ENCODE measurements around the gene P4HA1. TPM values are rescaled to one million over a fixed set of nuclear protein-coding genes. Genes with fewer than 3 reads are reported as not detected.

P4HA1 gene
- total and polyA plus RNA-seq, 9 of the 15 experiments (the other 6 are each of a cell fraction or from before 2014, with no cell fraction given): 20.2 to 177 (median 28.6) TPM

GRCh38 chr10:73060738-73061635 lies 35.7 kb downstream of the P4HA1 start (continued):
- no peak for TF ChIP-seq CBFA2T3 (IDR thresholded peaks at IDR 0.05)
- no peak for TF ChIP-seq ZBTB1 (CRISPR knock-in tag; IDR thresholded peaks at IDR 0.05; ENCODE audit: borderline replicate concordance, low read depth)
- no peak for TF ChIP-seq ZNF699 (CRISPR knock-in tag; IDR thresholded peaks at IDR 0.05; ENCODE audit: insufficient replicate concordance)
- TF ChIP-seq HDAC1 (IDR thresholded peaks at IDR 0.05): no peak
- TF ChIP-seq CTBP1 (IDR thresholded peaks at IDR 0.05; ENCODE audit: borderline replicate concordance): no peak
- no peak for TF ChIP-seq BCL6 (CRISPR knock-in tag; IDR thresholded peaks at IDR 0.05)
- no peak for TF ChIP-seq POLR2A (conservative IDR thresholded peaks at IDR 0.05)
- TF ChIP-seq U2AF1 (optimal IDR thresholded peaks at IDR 0.05; ENCODE audit: low read depth, low read length): no peak
- no peak for TF ChIP-seq PHF8 (IDR thresholded peaks at IDR 0.05; ENCODE audit: borderline replicate concordance, low read length)
- no peak for TF ChIP-seq STAT6 (CRISPR knock-in tag; IDR thresholded peaks at IDR 0.05)
- no peak for TF ChIP-seq TAF7 (tag; IDR thresholded peaks at IDR 0.05)
- no peak for TF ChIP-seq SAFB (IDR thresholded peaks at IDR 0.05; ENCODE audit: borderline replicate concordance, low read depth, low read length)
- no peak for TF ChIP-seq RBM34 (IDR thresholded peaks at IDR 0.05; ENCODE audit: borderline replicate concordance, insufficient read depth, low read length)
- TF ChIP-seq FIP1L1 (IDR thresholded peaks at IDR 0.05; ENCODE audit: low read depth, low read length, poor library complexity, severe bottlenecking): no peak
- TF ChIP-seq NFE2L1 (tag; IDR thresholded peaks at IDR 0.05; ENCODE audit: borderline replicate concordance, low read depth): no peak
- no peak for TF ChIP-seq DNMT1 (IDR thresholded peaks at IDR 0.05)
- TF ChIP-seq SMARCB1 (IDR thresholded peaks at IDR 0.05; ENCODE audit: insufficient read length, low read depth): no peak
- TF ChIP-seq THRAP3 (IDR thresholded peaks at IDR 0.05; ENCODE audit: borderline replicate concordance): no peak
- no peak for TF ChIP-seq RBM39 (optimal IDR thresholded peaks at IDR 0.05; ENCODE audit: low read depth, low read length)
- TF ChIP-seq FOS (IDR thresholded peaks at IDR 0.05; ENCODE audit: extremely low read depth, insufficient read length): no peak
- TF ChIP-seq MTA3 (IDR thresholded peaks at IDR 0.05; ENCODE audit: borderline replicate concordance): no peak
- no peak for TF ChIP-seq ZFPM2 (CRISPR knock-in tag; IDR thresholded peaks at IDR 0.05)
- TF ChIP-seq HDGF (IDR thresholded peaks at IDR 0.05): no peak
- TF ChIP-seq GATAD2A (IDR thresholded peaks at IDR 0.05): no peak
- TF ChIP-seq KLF10 (CRISPR knock-in tag; IDR thresholded peaks at IDR 0.05): no peak
- no peak for TF ChIP-seq ZNF561 (CRISPR knock-in tag; conservative IDR thresholded peaks at IDR 0.05)
- TF ChIP-seq ZFP1 (CRISPR knock-in tag; IDR thresholded peaks at IDR 0.05): no peak
- TF ChIP-seq ELF2 (CRISPR knock-in tag; IDR thresholded peaks at IDR 0.05): no peak
- no peak for TF ChIP-seq ZNF75A (CRISPR knock-in tag; IDR thresholded peaks at IDR 0.05)
- TF ChIP-seq SIRT6 (IDR thresholded peaks at IDR 0.05; ENCODE audit: low read depth, low read length): no peak
- TF ChIP-seq ZNF76 (CRISPR knock-in tag; IDR thresholded peaks at IDR 0.05; ENCODE audit: borderline replicate concordance): no peak
